Uterus (tissue), 2 donors: ENCODE data around the gene GCNT2.
A peak's percentile ranks its signal among the peaks of the same experiment; 100 is the strongest.

ENCODE experiments used
- POLR2A ChIP-seq, 2 donors: fragments of 450-650 bp; IDR thresholded peaks; one replicate each; pipeline ENCODE4 v1.6.1; 2016; ENCODE audit warnings: antibody characterized with exemption in 2 of 2, mild to moderate bottlenecking in 1 of 2, moderate library complexity in 1 of 2
- TF ChIP-seq, protein P1 (sequence below), 4 experiments: fragments of 200-600 bp in 2 of 4; fragments of 450-650 bp in 2 of 4; sonication (generic) in 2 of 4; IDR thresholded peaks; one replicate each; pipeline ENCODE4 v1.5.1; 2016 to 2019; ENCODE audit warnings: antibody characterized with exemption in 4 of 4, mild to moderate bottlenecking in 2 of 4, moderate library complexity in 1 of 4

DNA sequence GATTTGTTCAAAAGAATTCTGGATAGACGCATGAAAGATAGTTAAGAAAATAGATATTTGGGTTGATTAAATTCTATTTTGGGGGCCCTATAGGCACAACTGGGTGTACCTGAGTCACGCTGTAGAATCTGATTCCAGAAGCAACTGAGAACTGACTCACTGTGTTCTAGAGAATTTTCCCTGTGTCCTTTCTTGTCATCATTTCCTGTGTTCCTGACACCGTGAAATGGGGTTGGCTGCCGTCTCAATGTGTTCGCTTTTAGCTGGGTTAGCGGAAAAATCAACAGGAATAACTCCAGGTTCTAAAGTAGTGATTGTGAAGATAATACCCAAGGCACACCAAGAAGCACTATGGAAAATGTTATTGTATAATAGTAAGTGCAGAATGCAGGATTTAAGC lies 5.0 kb downstream of the GCNT2 start:
- TF ChIP-seq POLR2A (IDR thresholded peaks at IDR 0.05) = peak in 1 of 2 donors; percentile 24
- TF ChIP-seq, protein P1, sequence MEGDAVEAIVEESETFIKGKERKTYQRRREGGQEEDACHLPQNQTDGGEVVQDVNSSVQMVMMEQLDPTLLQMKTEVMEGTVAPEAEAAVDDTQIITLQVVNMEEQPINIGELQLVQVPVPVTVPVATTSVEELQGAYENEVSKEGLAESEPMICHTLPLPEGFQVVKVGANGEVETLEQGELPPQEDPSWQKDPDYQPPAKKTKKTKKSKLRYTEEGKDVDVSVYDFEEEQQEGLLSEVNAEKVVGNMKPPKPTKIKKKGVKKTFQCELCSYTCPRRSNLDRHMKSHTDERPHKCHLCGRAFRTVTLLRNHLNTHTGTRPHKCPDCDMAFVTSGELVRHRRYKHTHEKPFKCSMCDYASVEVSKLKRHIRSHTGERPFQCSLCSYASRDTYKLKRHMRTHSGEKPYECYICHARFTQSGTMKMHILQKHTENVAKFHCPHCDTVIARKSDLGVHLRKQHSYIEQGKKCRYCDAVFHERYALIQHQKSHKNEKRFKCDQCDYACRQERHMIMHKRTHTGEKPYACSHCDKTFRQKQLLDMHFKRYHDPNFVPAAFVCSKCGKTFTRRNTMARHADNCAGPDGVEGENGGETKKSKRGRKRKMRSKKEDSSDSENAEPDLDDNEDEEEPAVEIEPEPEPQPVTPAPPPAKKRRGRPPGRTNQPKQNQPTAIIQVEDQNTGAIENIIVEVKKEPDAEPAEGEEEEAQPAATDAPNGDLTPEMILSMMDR (IDR thresholded peaks at IDR 0.05) = no peak
